IMR-90 (cell line): ENCODE data around the gene ZCWPW1. TPM values are rescaled to one million over a fixed set of nuclear protein-coding genes. Genes with fewer than 3 reads are reported as not detected.

Experiments used
- ATAC-seq: fragments of 200-7000 bp; cut with Tn5 transposase; 2 replicates; pipeline ENCODE4 v1.9.1; 2020; ENCODE audit warnings: low read depth, mild to moderate bottlenecking, moderate library complexity
- BruUV-seq: library from RNA; stranded (reverse); fragments of 400-500 nt; replicated peaks from 2 replicates; lab custom pipeline; 2021; lab: Mats Ljungman, UMichigan
- CTCF ChIA-PET: fragments of 300-600 bp; formaldehyde crosslinking; extraction: SDS; loops from one replicate; lab custom pipeline; 2021; ENCODE audit warnings: antibody characterized with exemption; lab: Yijun Ruan, JAX
- POLR2A ChIA-PET: fragments of 300-600 bp; sonication (Branson Sonifier 250); formaldehyde crosslinking; loops from one replicate; lab custom pipeline; 2022; ENCODE audit warnings: antibody characterized with exemption; ENCODE audit not compliant: unreplicated experiment; lab: Charles Lee
- DNase-seq: peaks from one replicate; pipeline ENCODE4 v3.0.0; 2013
- H2AFZ ChIP-seq: replicated peaks from 2 replicates; pipeline ENCODE3; 2013; ENCODE audit warnings: low read length, mild to moderate bottlenecking; ENCODE audit not compliant: poor library complexity
- H2AK5ac ChIP-seq: 2 replicates; pipeline ENCODE4 v1.6.1; 2013; ENCODE audit warnings: low read depth, low read length, inconsistent platforms
- H2AK9ac ChIP-seq: replicated peaks from 2 replicates; pipeline ENCODE3; 2013; ENCODE audit warnings: mild to moderate bottlenecking, low read depth, low read length, moderate library complexity; ENCODE audit not compliant: poor library complexity
- H2BK120ac ChIP-seq: 2 replicates; pipeline ENCODE4 v1.6.1; 2013; ENCODE audit warnings: low read depth, low read length, inconsistent platforms
- H2BK15ac ChIP-seq: 3 replicates; pipeline ENCODE4 v1.6.1; 2013; ENCODE audit warnings: low read depth, low read length, inconsistent platforms
- H2BK20ac ChIP-seq: 2 replicates; pipeline ENCODE4 v1.6.1; 2013; ENCODE audit warnings: low read depth, mild to moderate bottlenecking, inconsistent platforms, low read length, moderate library complexity
- H2BK5ac ChIP-seq: 2 replicates; pipeline ENCODE4 v1.6.1; 2013; ENCODE audit warnings: mild to moderate bottlenecking, low read depth, low read length, inconsistent platforms; ENCODE audit not compliant: poor library complexity, severe bottlenecking
- H3K14ac ChIP-seq: replicated peaks from 2 replicates; pipeline ENCODE4 v1.6.1; 2013; ENCODE audit warnings: low read depth, low read length, inconsistent platforms
- H3K18ac ChIP-seq: 2 replicates; pipeline ENCODE4 v1.6.1; 2013; ENCODE audit warnings: low read depth, low read length, control low read depth
- H3K23ac ChIP-seq: 2 replicates; pipeline ENCODE4 v1.6.1; 2013; ENCODE audit warnings: low read depth, low read length, inconsistent platforms
- H3K27ac ChIP-seq: 2 replicates; pipeline ENCODE4 v1.5.1; 2013; ENCODE audit warnings: mild to moderate bottlenecking, control low read depth, low read length; ENCODE audit not compliant: insufficient read depth
- H3K27me3 ChIP-seq: 2 replicates; pipeline ENCODE4 v1.6.1; 2013; ENCODE audit warnings: low read length; ENCODE audit not compliant: control insufficient read depth, insufficient read depth
- H3K36me3 ChIP-seq: 2 replicates; pipeline ENCODE4 v1.6.1; 2013; ENCODE audit warnings: low read length, mixed read lengths; ENCODE audit not compliant: control insufficient read depth, insufficient read depth
- H3K4ac ChIP-seq: 2 replicates; pipeline ENCODE4 v1.6.1; 2013; ENCODE audit warnings: low read depth, low read length, inconsistent platforms
- H3K4me1 ChIP-seq: 2 replicates; pipeline ENCODE4 v1.6.1; 2013; ENCODE audit warnings: low read length, mixed read lengths; ENCODE audit not compliant: control insufficient read depth, insufficient read depth
- H3K4me2 ChIP-seq: 2 replicates; pipeline ENCODE4 v1.6.1; 2013; ENCODE audit warnings: low read depth, mild to moderate bottlenecking, control low read depth, low read length, moderate library complexity
- H3K4me3 ChIP-seq: 2 replicates; pipeline ENCODE4 v1.5.1; 2013; ENCODE audit warnings: low read depth, mild to moderate bottlenecking, control low read depth, low read length, moderate library complexity; ENCODE audit not compliant: insufficient read depth
- H3K56ac ChIP-seq: 2 replicates; pipeline ENCODE4 v1.6.1; 2013; ENCODE audit warnings: low read length, inconsistent platforms; ENCODE audit not compliant: insufficient read depth; ENCODE audit errors: extremely low read depth
- H3K79me1 ChIP-seq, 2 experiments: 2 replicates each; pipeline ENCODE4 v1.6.1; 2013; ENCODE audit warnings: low read length in 2 of 2, inconsistent platforms in 1 of 2, low read depth in 1 of 2
- H3K9ac ChIP-seq: 2 replicates; pipeline ENCODE4 v1.6.1; 2013; ENCODE audit warnings: low read depth, low read length, control low read depth
- H3K9me1 ChIP-seq: 2 replicates; pipeline ENCODE4 v1.6.1; 2013; ENCODE audit warnings: low read length, inconsistent platforms; ENCODE audit not compliant: insufficient read depth
- H3K9me3 ChIP-seq: 2 replicates; pipeline ENCODE4 v1.6.1; 2013; ENCODE audit warnings: low read length; ENCODE audit not compliant: control insufficient read depth, insufficient read depth
- H4K20me1 ChIP-seq: 2 replicates; pipeline ENCODE4 v1.6.1; 2013; ENCODE audit warnings: low read length, inconsistent platforms; ENCODE audit not compliant: insufficient read depth
- H4K5ac ChIP-seq: 2 replicates; pipeline ENCODE4 v1.6.1; 2013; ENCODE audit warnings: mild to moderate bottlenecking, low read depth, low read length, control low read depth
- H4K8ac ChIP-seq, 2 experiments: 2 replicates each; pipeline ENCODE4 v1.6.1; 2013; ENCODE audit warnings: low read depth in 2 of 2, low read length in 2 of 2, control low read depth in 1 of 2, inconsistent platforms in 1 of 2
- H4K91ac ChIP-seq: 2 replicates; pipeline ENCODE4 v1.6.1; 2013; ENCODE audit warnings: low read depth, low read length, inconsistent platforms; ENCODE audit not compliant: insufficient read depth
- BHLHE40 ChIP-seq: fragments of 150-350 bp; IDR thresholded peaks from 2 replicates; pipeline ENCODE4 v1.6.1; 2016; ENCODE audit warnings: mild to moderate bottlenecking, low read depth, low read length
- CEBPB ChIP-seq: IDR thresholded peaks from 2 replicates; pipeline ENCODE4 v1.6.1; 2012; ENCODE audit warnings: low read depth, low read length, improper control_type of control experiment
- CHD1 ChIP-seq: IDR thresholded peaks from 2 replicates; pipeline ENCODE4 v1.6.1; 2012; ENCODE audit warnings: low read depth, low read length, improper control_type of control experiment
- FOS ChIP-seq: fragments of 150-350 bp; IDR thresholded peaks from 2 replicates; pipeline ENCODE4 v1.6.1; 2016; ENCODE audit warnings: low read depth, low read length
- MAFK ChIP-seq: IDR thresholded peaks from 2 replicates; pipeline ENCODE4 v1.6.1; 2012; ENCODE audit warnings: low read depth, low read length, improper control_type of control experiment
- MAZ ChIP-seq: IDR thresholded peaks from 2 replicates; pipeline ENCODE4 v1.6.1; 2012; ENCODE audit warnings: low read depth, mild to moderate bottlenecking, low read length, improper control_type of control experiment, moderate library complexity, borderline replicate concordance
- MXI1 ChIP-seq: IDR thresholded peaks from 2 replicates; pipeline ENCODE4 v1.6.1; 2012; ENCODE audit warnings: low read depth, mild to moderate bottlenecking, low read length, moderate library complexity, borderline replicate concordance
- NFE2L2 ChIP-seq: fragments of 150-350 bp; IDR thresholded peaks from 2 replicates; pipeline ENCODE4 v1.6.1; 2016; ENCODE audit warnings: low read depth, mild to moderate bottlenecking, low read length
- POLR2A ChIP-seq: IDR thresholded peaks from 2 replicates; pipeline ENCODE4 v1.6.1; 2012; ENCODE audit warnings: mild to moderate bottlenecking, low read depth, low read length
- RAD21 ChIP-seq: IDR thresholded peaks from 2 replicates; pipeline ENCODE4 v1.6.1; 2012; ENCODE audit warnings: low read length, improper control_type of control experiment
- RCOR1 ChIP-seq: IDR thresholded peaks from 2 replicates; pipeline ENCODE4 v1.6.1; 2012; ENCODE audit warnings: mild to moderate bottlenecking, low read length, improper control_type of control experiment; ENCODE audit not compliant: insufficient replicate concordance
- SMC3 ChIP-seq: fragments of 150-350 bp; IDR thresholded peaks from 2 replicates; pipeline ENCODE4 v1.6.1; 2016; ENCODE audit warnings: low read depth, mild to moderate bottlenecking, antibody characterized with exemption, low read length, moderate library complexity
- USF2 ChIP-seq: fragments of 150-350 bp; IDR thresholded peaks from 2 replicates; pipeline ENCODE4 v1.6.1; 2017; ENCODE audit warnings: mild to moderate bottlenecking, antibody characterized with exemption, low read length, low read depth
- WGBS, 2 experiments: methylation state at CpG; one replicate each; pipeline versions ENCODE4 v1.1.5 to v1.1.7; 2013; ENCODE audit warnings: missing lambda C conversion rate in 2 of 2; ENCODE audit not compliant: insufficient read length in 1 of 2; ENCODE audit errors: extremely low coverage in 2 of 2; 5-methylcytosine and 5-hydroxymethylcytosine counted together
- dilution Hi-C: fragments of 300-500 bp; cut with HindIII; formaldehyde crosslinking; loops from one replicate; pipeline ENCODE4 v1.14.3; 2018; ENCODE audit warnings: low sequenced_read_pairs; ENCODE audit not compliant: unreplicated experiment
- in situ Hi-C: fragments of 300-500 bp; cut with MboI; formaldehyde crosslinking; loops from 3 replicates; pipeline ENCODE4 v1.14.3; 2019; ENCODE audit warnings: low sequenced_read_pairs, inconsistent platforms, mixed read lengths
- intact Hi-C: fragments of 100-400 bp; cut with micrococcal nuclease; formaldehyde crosslinking; loops from 2 replicates; pipeline ENCODE4 v1.10.0; 2022
- polyA plus RNA-seq, 3 experiments: library from polyadenylated mRNA; depleted of rRNA; stranded (reverse); fragments of >200 nt; gene quantifications; 2 replicates each; pipeline ENCODE4 v1.2.3, GENCODE V29; 2012; ENCODE audit warnings: low replicate concordance in 1 of 3
- total RNA-seq: library from RNA; depleted of rRNA; stranded (reverse); fragments of >200 nt; gene quantifications from 2 replicates; pipeline ENCODE4 v1.2.3, GENCODE V29; 2012
- TF ChIP-seq, protein P1 (sequence below): conservative IDR thresholded peaks from 2 replicates; pipeline ENCODE4 v1.5.1; 2012; ENCODE audit warnings: mild to moderate bottlenecking, low read depth, low read length, improper control_type of control experiment
- TF ChIP-seq, protein P2 (sequence below): fragments of 150-350 bp; IDR thresholded peaks from 2 replicates; pipeline ENCODE4 v1.6.1; 2016; ENCODE audit warnings: low read depth, mild to moderate bottlenecking, low read length, moderate library complexity, borderline replicate concordance

The ZCWPW1 gene
- total and polyA plus RNA-seq, 2 of the 4 experiments (the other 2 are of a cell fraction) = 0.72 to 1.3 TPM

- Histone ChIP-seq H3K4me2 (no peak overlapping the region), H3K9me3 (no peaks in the 10 kb centered on the region), H3K27me3 (peaks cover 29% of the 10 kb centered on the region), H4K91ac (no peak overlapping the region), H4K8ac (no peak overlapping the region), H3K56ac (no peak overlapping the region), H3K4me1 (no peaks in the 10 kb centered on the region), H3K79me1 (no peaks in the 10 kb centered on the region), H3K27ac (no peak overlapping the region), H2AK9ac (no peak overlapping the region), H3K4me3 (no peak overlapping the region), H3K23ac (no peak overlapping the region), H4K20me1 (no peaks in the 10 kb centered on the region), H2BK5ac (no peak overlapping the region), H3K9me1 (peaks cover 3% of the 10 kb centered on the region; the same call in 1 of the 2 replicates), H3K4ac (no peak overlapping the region), H3K14ac (no peak overlapping the region), H3K18ac (no peak overlapping the region), H4K5ac (no peak overlapping the region), H2BK120ac (no peak overlapping the region), H2BK20ac (no peak overlapping the region), H3K36me3 (no peaks in the 10 kb centered on the region), H2AFZ (no peak overlapping the region), H2AK5ac (no peak overlapping the region), H3K9ac (no peak overlapping the region), H2BK15ac (no peak overlapping the region)
- dilution Hi-C loops (no loop called here), in situ Hi-C loops (no loop called here), intact Hi-C loops (no loop called here)
- POLR2A ChIA-PET = no interaction called here
- 60% methylated on average over 1 of the region's 2 CpGs; no CpG with 5 or more reads in 1 of the 2 experiments for WGBS, 2 experiments
- CTCF ChIA-PET = no interaction called here
- DNase-seq = no peak
- TF ChIP-seq, protein P1, sequence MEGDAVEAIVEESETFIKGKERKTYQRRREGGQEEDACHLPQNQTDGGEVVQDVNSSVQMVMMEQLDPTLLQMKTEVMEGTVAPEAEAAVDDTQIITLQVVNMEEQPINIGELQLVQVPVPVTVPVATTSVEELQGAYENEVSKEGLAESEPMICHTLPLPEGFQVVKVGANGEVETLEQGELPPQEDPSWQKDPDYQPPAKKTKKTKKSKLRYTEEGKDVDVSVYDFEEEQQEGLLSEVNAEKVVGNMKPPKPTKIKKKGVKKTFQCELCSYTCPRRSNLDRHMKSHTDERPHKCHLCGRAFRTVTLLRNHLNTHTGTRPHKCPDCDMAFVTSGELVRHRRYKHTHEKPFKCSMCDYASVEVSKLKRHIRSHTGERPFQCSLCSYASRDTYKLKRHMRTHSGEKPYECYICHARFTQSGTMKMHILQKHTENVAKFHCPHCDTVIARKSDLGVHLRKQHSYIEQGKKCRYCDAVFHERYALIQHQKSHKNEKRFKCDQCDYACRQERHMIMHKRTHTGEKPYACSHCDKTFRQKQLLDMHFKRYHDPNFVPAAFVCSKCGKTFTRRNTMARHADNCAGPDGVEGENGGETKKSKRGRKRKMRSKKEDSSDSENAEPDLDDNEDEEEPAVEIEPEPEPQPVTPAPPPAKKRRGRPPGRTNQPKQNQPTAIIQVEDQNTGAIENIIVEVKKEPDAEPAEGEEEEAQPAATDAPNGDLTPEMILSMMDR = no peak
- TF ChIP-seq RCOR1 = no peak
- TF ChIP-seq, protein P2, sequence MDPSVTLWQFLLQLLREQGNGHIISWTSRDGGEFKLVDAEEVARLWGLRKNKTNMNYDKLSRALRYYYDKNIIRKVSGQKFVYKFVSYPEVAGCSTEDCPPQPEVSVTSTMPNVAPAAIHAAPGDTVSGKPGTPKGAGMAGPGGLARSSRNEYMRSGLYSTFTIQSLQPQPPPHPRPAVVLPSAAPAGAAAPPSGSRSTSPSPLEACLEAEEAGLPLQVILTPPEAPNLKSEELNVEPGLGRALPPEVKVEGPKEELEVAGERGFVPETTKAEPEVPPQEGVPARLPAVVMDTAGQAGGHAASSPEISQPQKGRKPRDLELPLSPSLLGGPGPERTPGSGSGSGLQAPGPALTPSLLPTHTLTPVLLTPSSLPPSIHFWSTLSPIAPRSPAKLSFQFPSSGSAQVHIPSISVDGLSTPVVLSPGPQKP = no peak
- TF ChIP-seq SMC3 = no peak
- TF ChIP-seq CEBPB = no peak
- TF ChIP-seq RAD21 = no peak
- TF ChIP-seq NFE2L2 = no peak
- no peak for TF ChIP-seq FOS
- no peak for TF ChIP-seq MAFK
- no peak for TF ChIP-seq POLR2A
- TF ChIP-seq MXI1 = no peak
- no peak for TF ChIP-seq BHLHE40
- no peak for TF ChIP-seq CHD1
- no peak for TF ChIP-seq MAZ
- no peak for TF ChIP-seq USF2
- ATAC-seq = no peak
- BruUV-seq = no TSS peak
These were observed 40.8 kb downstream of the ZCWPW1 start for GRCh38 chr7:100387695-100388094.
